ENCODE results near the gene SCT.

Gene SCT

GRCh38 chr11:606245-606644 is 20.7 kb downstream of the SCT start:
- Histone ChIP-seq H3K4me1 (ENCODE audit: insufficient read depth, insufficient read length) (peaks cover 14% of the 10 kb centered on the region), H3K9ac (ENCODE audit: insufficient read length, low read depth) (no peak overlapping the region), H3K9me3 (ENCODE audit: insufficient read depth, low read length) (no peaks in the 10 kb centered on the region), H3K27me3 (ENCODE audit: insufficient read depth, insufficient read length) (no peaks in the 10 kb centered on the region), H3K36me3 (ENCODE audit: insufficient read depth, insufficient read length, low read length) (peaks cover 97% of the 10 kb centered on the region), H3K4me3 (ENCODE audit: insufficient read length, low read depth) (no peak overlapping the region)
- no peak for TF ChIP-seq ZNF274 (IDR thresholded peaks at IDR 0.05; ENCODE audit: low read depth, low read length)
- no peak for TF ChIP-seq YY1 (IDR thresholded peaks at IDR 0.05; ENCODE audit: insufficient read depth, insufficient read length)
- no peak for TF ChIP-seq SUZ12 (IDR thresholded peaks at IDR 0.05; ENCODE audit: extremely low read depth, insufficient read depth, insufficient read length)
- DNase-seq (ENCODE audit: low read depth, low spot score): no peak

- DNase-seq (ENCODE audit: low read depth, low spot score): no peak
- Histone ChIP-seq H3K9ac (ENCODE audit: insufficient read length, low read depth) (no peak overlapping the region), H3K4me3 (ENCODE audit: insufficient read length, low read depth) (no peak overlapping the region), H3K4me1 (ENCODE audit: insufficient read depth, insufficient read length) (peaks cover 12% of the 10 kb centered on the region), H3K27me3 (ENCODE audit: insufficient read depth, insufficient read length) (no peaks in the 10 kb centered on the region), H3K36me3 (ENCODE audit: insufficient read depth, insufficient read length, low read length) (peaks cover 94% of the 10 kb centered on the region), H3K9me3 (ENCODE audit: insufficient read depth, low read length) (no peaks in the 10 kb centered on the region)
- no peak for TF ChIP-seq SUZ12 (IDR thresholded peaks at IDR 0.05; ENCODE audit: extremely low read depth, insufficient read depth, insufficient read length)
- no peak for TF ChIP-seq ZNF274 (IDR thresholded peaks at IDR 0.05; ENCODE audit: low read depth, low read length)
- TF ChIP-seq YY1 (IDR thresholded peaks at IDR 0.05; ENCODE audit: insufficient read depth, insufficient read length): no peak
These were observed 21.5 kb downstream of the SCT start for GRCh38 chr11:605286-606129.

GRCh38 chr11:603154-603553 is 23.8 kb downstream of the SCT start:
- peaks cover 89% of the 10 kb centered on the region for H3K36me3 ChIP-seq (ENCODE audit: insufficient read depth, insufficient read length, low read length)
- H3K4me1 ChIP-seq (ENCODE audit: insufficient read depth, insufficient read length): peaks cover 12% of the 10 kb centered on the region
- TF ChIP-seq SUZ12 (IDR thresholded peaks at IDR 0.05; ENCODE audit: extremely low read depth, insufficient read depth, insufficient read length) (no peak), YY1 (IDR thresholded peaks at IDR 0.05; ENCODE audit: insufficient read depth, insufficient read length) (no peak), ZNF274 (IDR thresholded peaks at IDR 0.05; ENCODE audit: low read depth, low read length) (no peak)
- H3K27me3 ChIP-seq (ENCODE audit: insufficient read depth, insufficient read length): no peaks in the 10 kb centered on the region
- H3K9ac ChIP-seq (ENCODE audit: insufficient read length, low read depth): no peak overlapping the region
- no peak overlapping the region for H3K4me3 ChIP-seq (ENCODE audit: insufficient read length, low read depth)
- no peaks in the 10 kb centered on the region for H3K9me3 ChIP-seq (ENCODE audit: insufficient read depth, low read length)
- no peak for DNase-seq (ENCODE audit: low read depth, low spot score)

- peaks cover 88% of the 10 kb centered on the region for H3K36me3 ChIP-seq (ENCODE audit: insufficient read depth, insufficient read length, low read length)
- TF ChIP-seq SUZ12 (IDR thresholded peaks at IDR 0.05; ENCODE audit: extremely low read depth, insufficient read depth, insufficient read length) (no peak), ZNF274 (IDR thresholded peaks at IDR 0.05; ENCODE audit: low read depth, low read length) (no peak), YY1 (IDR thresholded peaks at IDR 0.05; ENCODE audit: insufficient read depth, insufficient read length) (no peak)
- DNase-seq (ENCODE audit: low read depth, low spot score): no peak
- H3K27me3 ChIP-seq (ENCODE audit: insufficient read depth, insufficient read length): no peaks in the 10 kb centered on the region
- no peak overlapping the region for H3K4me3 ChIP-seq (ENCODE audit: insufficient read length, low read depth)
- peaks cover 12% of the 10 kb centered on the region for H3K4me1 ChIP-seq (ENCODE audit: insufficient read depth, insufficient read length)
- no peaks in the 10 kb centered on the region for H3K9me3 ChIP-seq (ENCODE audit: insufficient read depth, low read length)
- no peak overlapping the region for H3K9ac ChIP-seq (ENCODE audit: insufficient read length, low read depth)
These were observed 25.3 kb downstream of the SCT start for GRCh38 chr11:601573-602245.

- H3K9me3 ChIP-seq (ENCODE audit: insufficient read depth, low read length): no peaks in the 10 kb centered on the region
- no peaks in the 10 kb centered on the region for H3K27me3 ChIP-seq (ENCODE audit: insufficient read depth, insufficient read length)
- H3K9ac ChIP-seq (ENCODE audit: insufficient read length, low read depth): no peak overlapping the region
- TF ChIP-seq YY1 (IDR thresholded peaks at IDR 0.05; ENCODE audit: insufficient read depth, insufficient read length) (no peak), SUZ12 (IDR thresholded peaks at IDR 0.05; ENCODE audit: extremely low read depth, insufficient read depth, insufficient read length) (no peak), ZNF274 (IDR thresholded peaks at IDR 0.05; ENCODE audit: low read depth, low read length) (no peak)
- H3K4me3 ChIP-seq (ENCODE audit: insufficient read length, low read depth): no peak overlapping the region
- peaks cover 6% of the 10 kb centered on the region for H3K4me1 ChIP-seq (ENCODE audit: insufficient read depth, insufficient read length)
- H3K36me3 ChIP-seq (ENCODE audit: insufficient read depth, insufficient read length, low read length): peaks cover 90% of the 10 kb centered on the region
- no peak for DNase-seq (ENCODE audit: low read depth, low spot score)
These were observed 28.8 kb downstream of the SCT start for GRCh38 chr11:598005-598680.

- H3K9me3 ChIP-seq (ENCODE audit: insufficient read depth, low read length): no peaks in the 10 kb centered on the region
- no peak overlapping the region for H3K4me3 ChIP-seq (ENCODE audit: insufficient read length, low read depth)
- H3K4me1 ChIP-seq (ENCODE audit: insufficient read depth, insufficient read length): peaks cover 6% of the 10 kb centered on the region
- H3K27me3 ChIP-seq (ENCODE audit: insufficient read depth, insufficient read length): no peaks in the 10 kb centered on the region
- no peak for TF ChIP-seq YY1 (IDR thresholded peaks at IDR 0.05; ENCODE audit: insufficient read depth, insufficient read length)
- TF ChIP-seq ZNF274 (IDR thresholded peaks at IDR 0.05; ENCODE audit: low read depth, low read length): no peak
- TF ChIP-seq SUZ12 (IDR thresholded peaks at IDR 0.05; ENCODE audit: extremely low read depth, insufficient read depth, insufficient read length): no peak
- no peak for DNase-seq (ENCODE audit: low read depth, low spot score)
- H3K36me3 ChIP-seq (ENCODE audit: insufficient read depth, insufficient read length, low read length): peaks cover 91% of the 10 kb centered on the region
- H3K9ac ChIP-seq (ENCODE audit: insufficient read length, low read depth): no peak overlapping the region
These were observed 29.7 kb downstream of the SCT start for GRCh38 chr11:597166-597725.

All from NT2/D1 (cell line).